ENCODE data around the gene CADPS.

The CADPS gene

GRCh38 chr3:62529230-62529629 is 346.0 kb downstream of the CADPS start:
- H3K27me3 ChIP-seq: peaks cover 0 to 8% of the 10 kb centered on the region in 2 donors
- DNase-seq: no peak
- no peak overlapping the region for H3K4me3 ChIP-seq
- no peak overlapping the region for H3K27ac ChIP-seq
- no peaks in the 10 kb centered on the region for H3K36me3 ChIP-seq
- intact Hi-C loops (cut with DNase I; ENCODE audit: low total_unique reads): no loop called here
- TF ChIP-seq CTCF (IDR thresholded peaks at IDR 0.05): no peak
- no peaks in the 10 kb centered on the region for H3K4me1 ChIP-seq
- H3K9me3 ChIP-seq: no peaks in the 10 kb centered on the region

- peaks cover 0 to 8% of the 10 kb centered on the region in 2 donors for H3K27me3 ChIP-seq
- no peak overlapping the region for H3K4me3 ChIP-seq
- no peaks in the 10 kb centered on the region for H3K4me1 ChIP-seq
- no peak for DNase-seq
- H3K27ac ChIP-seq: no peak overlapping the region
- intact Hi-C loops (cut with DNase I; ENCODE audit: low total_unique reads): no loop called here
- H3K9me3 ChIP-seq: no peaks in the 10 kb centered on the region
- no peak for TF ChIP-seq CTCF (IDR thresholded peaks at IDR 0.05)
- no peaks in the 10 kb centered on the region for H3K36me3 ChIP-seq
Observed at GRCh38 chr3:62527474-62527873, 347.7 kb downstream of the CADPS start.

- H3K9me3 ChIP-seq: no peaks in the 10 kb centered on the region
- H3K4me3 ChIP-seq: no peak overlapping the region
- H3K36me3 ChIP-seq: no peaks in the 10 kb centered on the region
- intact Hi-C loops (cut with DNase I; ENCODE audit: low total_unique reads): no loop called here
- TF ChIP-seq CTCF (IDR thresholded peaks at IDR 0.05): no peak
- no peak for DNase-seq
- no peaks in the 10 kb centered on the region for H3K4me1 ChIP-seq
- H3K27ac ChIP-seq: no peak overlapping the region
- peaks cover 0 to 8% of the 10 kb centered on the region in 2 donors for H3K27me3 ChIP-seq
Observed at GRCh38 chr3:62525281-62525680, 349.9 kb downstream of the CADPS start.

- TF ChIP-seq CTCF (IDR thresholded peaks at IDR 0.05): no peak
- H3K27ac ChIP-seq: no peak overlapping the region
- H3K4me3 ChIP-seq: no peak overlapping the region
- peaks cover 0 to 8% of the 10 kb centered on the region in 2 donors for H3K27me3 ChIP-seq
- no peaks in the 10 kb centered on the region for H3K4me1 ChIP-seq
- no peaks in the 10 kb centered on the region for H3K36me3 ChIP-seq
- H3K9me3 ChIP-seq: no peaks in the 10 kb centered on the region
- DNase-seq: no peak
- intact Hi-C loops (cut with DNase I; ENCODE audit: low total_unique reads): no loop called here
Observed at GRCh38 chr3:62523672-62524071, 351.5 kb downstream of the CADPS start.

GRCh38 chr3:62521464-62522105 is 353.6 kb downstream of the CADPS start:
- H3K27ac ChIP-seq: no peak overlapping the region

More at GRCh38 chr3:62521464-62522105, 353.6 kb downstream of the CADPS start:
- DNase-seq: no peak
- Histone ChIP-seq H3K9me3 (no peaks in the 10 kb centered on the region), H3K36me3 (no peaks in the 10 kb centered on the region), H3K4me3 (no peak overlapping the region), H3K27me3 (peaks cover 0 to 6% of the 10 kb centered on the region in 2 donors), H3K4me1 (no peaks in the 10 kb centered on the region)
- intact Hi-C loops (cut with DNase I; ENCODE audit: low total_unique reads): no loop called here
- TF ChIP-seq CTCF (IDR thresholded peaks at IDR 0.05): no peak
